Measurements from ENCODE around the gene SYT2. TPM values are rescaled to one million over a fixed set of nuclear protein-coding genes. Genes with fewer than 3 reads are reported as not detected.
"Not testable (repeated sequence)": the region's sequence is repeated elsewhere in the genome, so short reads cannot be mapped to it uniquely, and the experiment has no call there.

SYT2 gene
- total RNA-seq, 1 donor: under 0.01 TPM

DNA sequence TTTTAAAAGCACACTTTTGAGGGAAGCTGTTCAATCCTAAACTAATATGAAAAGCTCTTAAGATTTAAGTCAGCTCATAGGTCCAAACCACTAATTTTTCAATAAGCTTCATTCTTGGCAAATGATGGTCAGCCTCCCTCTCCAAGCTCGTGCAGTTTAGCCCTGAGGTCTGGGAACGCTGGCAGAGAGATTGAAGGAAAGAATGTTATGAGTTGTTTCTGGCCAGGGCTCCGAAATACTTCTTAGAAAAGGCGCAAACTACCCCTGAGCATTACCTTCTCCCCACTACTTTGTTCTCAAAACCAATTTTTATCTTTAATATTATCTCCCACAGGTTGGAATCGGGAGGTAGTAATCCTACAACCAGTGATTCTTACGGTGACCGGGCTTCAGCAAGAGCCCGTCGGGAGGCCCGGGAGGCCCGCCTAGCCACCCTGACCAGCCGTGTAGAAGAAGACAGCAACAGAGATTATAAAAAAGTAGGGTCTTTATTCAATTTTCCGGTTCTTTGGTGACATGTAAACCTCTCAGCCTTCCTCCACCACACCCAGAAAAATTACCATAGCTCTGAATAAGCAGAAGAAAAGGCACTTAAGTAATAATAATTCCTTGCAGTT, 147.7 kb downstream of the SYT2 start:
- H3K9me3 ChIP-seq (ENCODE audit: low read depth, low read length): no peaks in the 10 kb centered on the region
- H3K27me3 ChIP-seq (ENCODE audit: insufficient read depth, low read length): no peaks in the 10 kb centered on the region
- H3K4me3 ChIP-seq (ENCODE audit: low read length): no peak overlapping the region
- H3K4me1 ChIP-seq (ENCODE audit: insufficient read depth, low read length): peaks cover 9% of the 10 kb centered on the region

DNA sequence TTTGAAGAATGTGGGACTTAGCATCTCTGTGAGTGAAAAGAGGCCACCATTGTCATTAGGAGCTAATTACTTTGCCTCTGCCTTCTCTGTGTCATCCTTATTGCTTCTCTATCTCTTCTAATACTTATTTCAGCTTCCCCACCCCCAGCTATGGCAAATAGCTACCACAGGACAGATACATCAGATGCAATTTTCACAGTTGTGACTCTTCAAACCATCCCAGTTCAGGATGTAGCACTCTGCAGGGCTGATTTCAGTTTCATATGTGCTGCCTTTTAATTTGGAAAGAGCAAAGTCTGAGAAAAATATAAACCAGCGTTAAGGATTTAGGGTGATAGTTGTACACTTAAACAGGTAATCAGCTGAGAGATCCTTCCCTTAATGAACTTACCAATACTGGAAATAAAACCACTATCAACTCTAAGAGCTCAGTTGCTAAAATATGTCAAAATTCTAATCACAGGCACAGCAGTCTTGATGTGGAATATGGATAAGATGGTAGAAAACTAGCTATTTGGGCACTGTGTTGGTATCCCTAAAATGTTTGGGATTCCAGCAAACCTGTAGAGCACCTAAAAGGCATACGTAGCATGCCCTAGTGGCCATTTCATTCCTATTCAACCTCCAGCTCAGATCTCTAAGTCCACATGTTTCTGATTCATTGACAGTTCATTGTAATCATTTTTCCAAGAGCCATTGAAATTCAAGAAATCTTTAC, 148.4 kb downstream of the SYT2 start:
- H3K4me3 ChIP-seq (ENCODE audit: low read length): no peak overlapping the region
- peaks cover 9% of the 10 kb centered on the region for H3K4me1 ChIP-seq (ENCODE audit: insufficient read depth, low read length)
- H3K9me3 ChIP-seq (ENCODE audit: low read depth, low read length): no peaks in the 10 kb centered on the region
- no peaks in the 10 kb centered on the region for H3K27me3 ChIP-seq (ENCODE audit: insufficient read depth, low read length)

DNA sequence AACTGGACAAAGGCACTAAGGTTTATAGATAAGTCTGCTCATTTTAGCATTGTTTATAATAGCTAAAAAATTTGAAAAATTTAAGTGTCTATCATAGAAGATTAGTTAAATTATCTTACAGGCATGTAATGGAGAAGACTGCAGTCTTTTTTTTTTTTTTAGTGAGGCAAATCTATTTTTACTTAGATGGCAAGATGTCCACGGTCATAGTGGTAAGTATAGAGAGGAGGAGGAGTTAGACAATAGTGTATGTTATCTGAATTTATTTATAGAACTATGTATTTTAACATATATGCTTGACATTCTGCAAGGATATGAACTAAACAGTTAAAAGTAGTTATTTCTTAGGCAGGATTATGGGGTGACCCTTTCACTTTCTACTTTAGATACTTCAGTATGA, 149.0 kb downstream of the SYT2 start:
- no peaks in the 10 kb centered on the region for H3K27me3 ChIP-seq (ENCODE audit: insufficient read depth, low read length)
- no peaks in the 10 kb centered on the region for H3K9me3 ChIP-seq (ENCODE audit: low read depth, low read length)
- no peak overlapping the region for H3K4me3 ChIP-seq (ENCODE audit: low read length)
- H3K4me1 ChIP-seq (ENCODE audit: insufficient read depth, low read length): peaks cover 5% of the 10 kb centered on the region

DNA sequence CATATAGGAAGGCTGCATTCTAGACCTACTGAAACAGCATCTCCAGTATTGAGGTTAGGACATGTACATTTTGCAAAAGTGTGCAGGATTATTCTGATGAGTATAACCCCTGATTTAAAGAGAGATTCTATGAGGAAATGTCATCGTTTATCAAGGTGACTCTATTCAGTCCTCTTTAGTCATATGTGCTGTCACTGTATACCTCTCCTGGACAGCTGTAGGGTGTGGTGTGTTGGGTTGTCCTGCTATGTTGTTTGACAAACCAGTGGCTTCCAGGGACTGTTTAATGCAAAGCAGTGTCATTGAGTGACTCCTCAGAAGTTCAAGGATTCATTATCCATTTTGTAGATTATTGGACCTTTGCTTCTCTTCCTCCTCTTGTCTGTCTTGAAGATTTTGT, 152.6 kb downstream of the SYT2 start:
- H3K27me3 ChIP-seq (ENCODE audit: insufficient read depth, low read length); H3K9me3 ChIP-seq (ENCODE audit: low read depth, low read length); H3K4me3 ChIP-seq (ENCODE audit: low read length); H3K4me1 ChIP-seq (ENCODE audit: insufficient read depth, low read length): not testable (repeated sequence)

- not testable (repeated sequence) for H3K27me3 ChIP-seq (ENCODE audit: insufficient read depth, low read length); H3K4me3 ChIP-seq (ENCODE audit: low read length); H3K9me3 ChIP-seq (ENCODE audit: low read depth, low read length); H3K4me1 ChIP-seq (ENCODE audit: insufficient read depth, low read length)
These were observed 154.2 kb downstream of the SYT2 start for GRCh38 chr1:202556037-202556436.

DNA sequence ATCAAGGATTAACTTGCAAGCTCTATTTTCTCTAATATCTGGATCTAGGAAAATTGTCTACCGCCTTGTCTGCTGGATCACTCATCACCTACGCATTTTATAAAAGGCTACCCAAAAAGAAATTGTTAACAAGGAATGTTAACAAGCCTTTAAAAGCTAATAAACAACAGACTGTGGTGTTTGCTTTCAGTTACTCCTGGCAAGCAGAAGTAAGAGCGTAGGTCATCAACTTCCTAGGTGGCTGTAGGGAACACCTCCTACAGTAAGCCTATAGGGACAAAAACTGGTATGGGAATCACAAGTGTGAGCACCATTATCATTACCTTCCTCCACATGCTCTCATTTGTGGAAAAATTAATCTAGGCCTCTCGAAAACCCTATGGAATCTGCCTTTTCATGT, 155.6 kb downstream of the SYT2 start:
- not testable (repeated sequence) for H3K4me1 ChIP-seq (ENCODE audit: insufficient read depth, low read length); H3K9me3 ChIP-seq (ENCODE audit: low read depth, low read length); H3K27me3 ChIP-seq (ENCODE audit: insufficient read depth, low read length); H3K4me3 ChIP-seq (ENCODE audit: low read length)

DNA sequence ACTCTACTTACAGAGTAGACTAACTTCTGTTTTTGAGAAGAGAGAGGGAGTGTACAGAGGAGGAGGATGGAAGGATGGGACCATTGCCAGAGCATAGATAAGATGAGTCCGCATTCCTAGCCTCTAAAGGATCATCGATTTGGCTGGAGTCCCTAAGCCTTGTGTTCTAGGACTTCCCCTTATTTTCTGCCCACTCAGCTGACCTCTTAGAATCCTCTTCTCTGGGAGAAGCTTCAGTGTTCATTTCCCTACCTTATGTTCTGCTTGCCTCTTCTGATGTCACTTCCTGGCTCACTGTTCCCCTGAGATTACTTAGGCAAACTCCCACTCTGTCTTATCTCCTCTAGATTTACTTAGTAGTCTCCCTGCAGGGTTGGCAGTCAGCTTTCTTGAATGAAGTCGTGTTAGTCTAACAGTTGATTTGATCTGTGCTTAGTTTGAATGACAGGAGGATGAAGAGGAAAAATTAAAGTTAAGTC, 156.7 kb downstream of the SYT2 start:
- no peak overlapping the region for H3K4me3 ChIP-seq (ENCODE audit: low read length)

DNA sequence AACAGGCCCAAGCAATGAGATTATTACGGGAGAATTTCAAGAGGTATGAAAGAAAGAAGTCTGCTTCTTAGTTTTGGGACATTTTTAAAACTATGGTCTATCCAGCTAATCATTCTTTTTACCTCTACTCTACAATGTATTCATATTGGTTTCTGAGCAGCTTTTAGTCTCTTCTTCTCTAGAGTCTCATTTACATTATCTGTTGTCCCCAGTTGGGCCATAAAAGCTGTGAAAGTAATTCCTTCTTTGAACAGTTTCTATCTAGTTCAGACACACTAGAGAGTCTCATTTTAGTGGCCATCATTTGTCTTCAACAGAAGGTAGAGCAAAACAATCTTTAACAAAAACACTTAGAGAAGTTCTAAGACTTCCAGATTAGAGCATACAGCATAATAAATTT, 157.2 kb downstream of the SYT2 start:
- not testable (repeated sequence) for H3K27me3 ChIP-seq (ENCODE audit: insufficient read depth, low read length); H3K4me3 ChIP-seq (ENCODE audit: low read length); H3K4me1 ChIP-seq (ENCODE audit: insufficient read depth, low read length); H3K9me3 ChIP-seq (ENCODE audit: low read depth, low read length)

More for the DNA sequence above, 156.7 kb downstream of the SYT2 start:
- H3K27me3 ChIP-seq (ENCODE audit: insufficient read depth, low read length): no peaks in the 10 kb centered on the region
- H3K9me3 ChIP-seq (ENCODE audit: low read depth, low read length): no peaks in the 10 kb centered on the region
- H3K4me1 ChIP-seq (ENCODE audit: insufficient read depth, low read length): no peaks in the 10 kb centered on the region

DNA sequence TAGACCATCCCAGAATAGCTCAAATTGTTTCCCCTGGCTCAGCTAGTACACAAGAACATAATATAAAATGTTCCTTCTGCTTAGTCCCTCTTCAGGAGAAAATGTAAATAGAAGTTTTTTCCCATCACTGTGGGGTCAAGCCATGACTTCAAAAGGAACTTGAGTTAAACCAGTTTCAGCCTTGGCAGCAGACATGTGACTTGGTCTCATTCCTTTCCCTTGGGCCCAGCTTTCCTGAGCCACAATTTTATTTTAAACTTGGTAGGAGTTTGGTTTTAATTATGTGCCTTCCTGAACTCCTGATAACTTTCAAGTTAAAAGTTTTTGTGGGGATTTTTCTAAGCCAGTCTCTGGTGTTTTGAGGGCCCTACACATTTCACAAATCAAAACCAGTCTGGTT, 157.6 kb downstream of the SYT2 start:
- not testable (repeated sequence) for H3K4me1 ChIP-seq (ENCODE audit: insufficient read depth, low read length); H3K9me3 ChIP-seq (ENCODE audit: low read depth, low read length); H3K27me3 ChIP-seq (ENCODE audit: insufficient read depth, low read length); H3K4me3 ChIP-seq (ENCODE audit: low read length)

GRCh38 chr1:202551683-202552082, 158.6 kb downstream of the SYT2 start:
- no peak overlapping the region for H3K4me3 ChIP-seq (ENCODE audit: low read length)
- no peaks in the 10 kb centered on the region for H3K4me1 ChIP-seq (ENCODE audit: insufficient read depth, low read length)
- H3K9me3 ChIP-seq (ENCODE audit: low read depth, low read length): no peaks in the 10 kb centered on the region
- H3K27me3 ChIP-seq (ENCODE audit: insufficient read depth, low read length): no peaks in the 10 kb centered on the region

- not testable (repeated sequence) for H3K27me3 ChIP-seq (ENCODE audit: insufficient read depth, low read length); H3K9me3 ChIP-seq (ENCODE audit: low read depth, low read length); H3K4me1 ChIP-seq (ENCODE audit: insufficient read depth, low read length); H3K4me3 ChIP-seq (ENCODE audit: low read length)
These were observed 160.2 kb downstream of the SYT2 start for GRCh38 chr1:202550088-202550487.

GRCh38 chr1:202547215-202547614, 163.0 kb downstream of the SYT2 start:
- Histone ChIP-seq H3K4me3 (ENCODE audit: low read length) (no peak overlapping the region), H3K4me1 (ENCODE audit: insufficient read depth, low read length) (no peaks in the 10 kb centered on the region), H3K9me3 (ENCODE audit: low read depth, low read length) (no peaks in the 10 kb centered on the region), H3K27me3 (ENCODE audit: insufficient read depth, low read length) (no peaks in the 10 kb centered on the region)

- not testable (repeated sequence) for H3K9me3 ChIP-seq (ENCODE audit: low read depth, low read length); H3K4me3 ChIP-seq (ENCODE audit: low read length); H3K4me1 ChIP-seq (ENCODE audit: insufficient read depth, low read length); H3K27me3 ChIP-seq (ENCODE audit: insufficient read depth, low read length)
These were observed 163.5 kb downstream of the SYT2 start for GRCh38 chr1:202546796-202547195.

DNA sequence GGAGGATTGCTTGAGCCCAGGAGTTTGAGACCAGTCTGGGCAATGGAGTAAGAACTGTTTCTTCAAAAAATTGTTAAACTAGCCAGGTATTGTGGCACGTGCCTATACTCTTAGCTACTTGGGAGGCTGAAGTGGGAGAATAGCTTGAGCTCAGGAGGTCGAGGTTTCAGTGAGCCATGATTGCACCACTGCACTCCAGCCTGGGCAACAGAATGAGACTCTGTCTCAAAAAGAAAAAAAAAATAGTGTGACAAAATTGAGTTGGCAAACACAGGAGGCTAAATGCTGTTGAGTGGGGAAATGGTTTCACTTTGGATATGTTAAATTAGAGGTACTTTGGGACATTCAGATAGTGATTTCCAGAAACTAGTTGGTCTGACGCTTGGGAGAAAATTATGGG, 163.9 kb downstream of the SYT2 start:
- H3K4me3 ChIP-seq (ENCODE audit: low read length); H3K27me3 ChIP-seq (ENCODE audit: insufficient read depth, low read length); H3K4me1 ChIP-seq (ENCODE audit: insufficient read depth, low read length); H3K9me3 ChIP-seq (ENCODE audit: low read depth, low read length): not testable (repeated sequence)

GRCh38 chr1:202545647-202546303, 164.5 kb downstream of the SYT2 start:
- H3K4me3 ChIP-seq (ENCODE audit: low read length); H3K4me1 ChIP-seq (ENCODE audit: insufficient read depth, low read length): not testable (repeated sequence)

More at GRCh38 chr1:202545647-202546303, 164.5 kb downstream of the SYT2 start:
- not testable (repeated sequence) for H3K27me3 ChIP-seq (ENCODE audit: insufficient read depth, low read length); H3K9me3 ChIP-seq (ENCODE audit: low read depth, low read length)

Measured in mononuclear cell (primary cell).